Measurements from ENCODE around the gene LILRA1. TPM values are rescaled to one million over a fixed set of nuclear protein-coding genes. Genes with fewer than 3 reads are reported as not detected.

The LILRA1 gene
- total and polyA plus RNA-seq, 10 of the 15 experiments (the other 5 are each of a cell fraction or from before 2014, with no cell fraction given), result 0.04 TPM; not detected in 9

GRCh38 chr19:54558339-54558738 is 35.1 kb upstream of the LILRA1 start:
- no peak for TF ChIP-seq RB1 (IDR thresholded peaks at IDR 0.05; ENCODE audit: borderline replicate concordance)
- TF ChIP-seq REST (IDR thresholded peaks at IDR 0.05; ENCODE audit: low read depth, low read length), result peak; percentile 77
- no TSS peak for BruUV-seq (replicated peaks)
- 46% methylated on average over 3 of the region's 3 CpGs for WGBS (ENCODE audit: insufficient coverage, insufficient replicate concordance, low lambda C conversion rate, missing lambda C conversion rate)

More at GRCh38 chr19:54558339-54558738, 35.1 kb upstream of the LILRA1 start:
- no peak overlapping the region for H3K4me2 ChIP-seq (ENCODE audit: control insufficient read depth, insufficient read depth)
- H3K36me3 ChIP-seq (ENCODE audit: control insufficient read depth in 2 of 2, insufficient read depth in 2 of 2, low read length in 1 of 2), result no peaks in the 10 kb centered on the region
- no peak overlapping the region for H3K27ac ChIP-seq (ENCODE audit: control insufficient read depth, insufficient read depth)
- H3K9me3 ChIP-seq (replicated peaks; ENCODE audit: control insufficient read depth, insufficient read depth, low read length), result no peaks in the 10 kb centered on the region
- in situ Hi-C loops (cut with MboI), result no loop called here
- CTCF ChIA-PET, result interaction anchor here (0.8 to 1.2 kb wide), 3 partner anchors 69 to 116 kb away, joined by 3 to 5 read pairs (median 4); no protein-coding TSS in a partner anchor
- ATAC-seq (no peak), FAIRE-seq (no peak), DNase-seq (ENCODE audit: low read depth, low spot score) (no peak)
- H3K79me2 ChIP-seq (ENCODE audit: control insufficient read depth, insufficient read depth, low read length), result no peaks in the 10 kb centered on the region
- H2AFZ ChIP-seq (ENCODE audit: control insufficient read depth, low read depth, low read length), result no peak overlapping the region
- no peaks in the 10 kb centered on the region; a peak in 1 of 4 replicates for H3K27me3 ChIP-seq (replicated peaks in 1 of 2; ENCODE audit: control insufficient read depth in 2 of 2, insufficient read depth in 2 of 2, low read length in 1 of 2)
- no peak overlapping the region for H3K4me3 ChIP-seq
- SMC1A ChIA-PET (ENCODE audit: uncharacterized antibody, unreplicated experiment), result interaction anchor here (1.1 to 1.7 kb wide), 6 partner anchors 12 to 68 kb away, joined by 3 to 6 read pairs (median 4); no protein-coding TSS in a partner anchor
- no peak overlapping the region for H3K9ac ChIP-seq (ENCODE audit: control insufficient read depth, insufficient read depth, low read length)
- intact Hi-C loops (cut with micrococcal nuclease; ENCODE audit: unreplicated experiment), result no loop called here
- RAD21 ChIA-PET (ENCODE audit: unreplicated experiment), result interaction anchor here (1.0 kb wide), 1 partner anchor 15 kb away, joined by 3 read pairs; no protein-coding TSS in a partner anchor
- H3K4me1 ChIP-seq (ENCODE audit: control insufficient read depth, insufficient read depth, low read length), result peaks cover 8% of the 10 kb centered on the region; the same call in 1 of the 2 replicates
- H4K20me1 ChIP-seq (ENCODE audit: control insufficient read depth, insufficient read depth), result no peaks in the 10 kb centered on the region
- POLR2A ChIA-PET, result no interaction called here

Measured in GM12878 (cell line).